ENCODE measurements around the gene SCUBE2. TPM values are rescaled to one million over a fixed set of nuclear protein-coding genes. Genes with fewer than 3 reads are reported as not detected.

The SCUBE2 gene
- total RNA-seq, 4 donors from 2014 or later = 0.24 to 3.6 (median 2.3) TPM

DNA sequence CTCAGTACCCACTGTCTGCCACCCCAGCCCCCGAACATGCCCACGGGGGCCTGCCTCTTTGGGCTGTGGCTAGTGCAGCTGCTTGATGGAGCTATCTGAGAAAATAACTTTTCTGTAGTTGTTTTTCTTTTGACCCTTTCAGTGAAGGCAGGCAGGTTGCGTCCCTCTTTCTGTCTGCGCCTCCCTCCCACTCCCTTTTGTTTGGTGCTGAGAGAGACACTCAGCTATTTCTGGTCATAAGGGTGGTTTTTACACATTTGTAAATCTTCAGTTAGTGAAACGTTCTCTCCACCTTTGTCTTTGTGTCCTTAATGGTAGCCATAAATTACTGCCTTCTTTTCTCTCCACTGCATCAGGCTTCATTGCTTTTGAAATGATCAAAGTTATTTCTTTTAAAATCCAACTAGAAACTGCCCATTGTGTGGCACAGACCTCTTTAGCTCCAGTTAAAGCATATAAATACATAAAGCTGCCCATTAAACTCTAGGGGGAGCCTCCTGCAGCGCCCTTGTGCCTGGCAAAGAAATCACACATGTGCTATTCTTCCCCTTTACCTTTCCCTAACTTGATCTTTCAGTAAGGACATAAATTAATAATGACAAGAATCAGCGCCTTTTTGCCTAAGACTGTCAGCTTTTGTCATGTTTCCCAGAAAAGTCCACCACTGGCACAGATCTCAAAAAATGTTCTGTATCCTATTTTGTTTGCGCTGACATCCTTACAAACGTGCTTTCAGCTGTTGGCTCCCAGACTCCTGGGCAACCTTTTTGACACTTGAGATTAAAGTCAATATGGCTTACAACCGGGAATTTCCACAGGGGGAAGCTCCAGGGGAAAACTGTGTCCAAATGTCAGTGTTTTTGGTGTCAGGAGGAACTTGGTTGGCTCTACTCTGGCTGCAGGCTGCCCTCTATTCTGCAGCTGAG, 1.7 kb upstream of the SCUBE2 start:
- intact Hi-C loops (cut with DNase I; ENCODE audit: low total_unique reads) = no loop called here

DNA sequence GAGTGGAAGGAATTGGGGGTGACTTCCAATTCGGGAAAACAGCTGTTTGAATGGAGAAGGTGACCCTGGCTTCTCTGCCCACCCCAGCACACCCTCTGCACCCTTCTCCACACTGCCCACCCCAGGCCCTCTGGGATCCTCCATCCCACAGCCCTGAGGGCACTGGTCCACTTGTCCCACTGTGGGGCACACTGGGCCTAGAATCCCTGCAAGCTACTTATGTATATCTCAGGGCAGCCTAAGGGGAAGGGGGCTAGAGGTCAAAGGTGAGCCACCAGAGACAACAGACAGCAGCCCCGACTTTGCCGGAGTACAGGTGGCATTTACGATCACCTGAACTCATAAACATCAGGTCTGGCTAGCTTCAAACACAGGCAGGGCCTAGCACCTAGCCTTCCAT, 673 bp upstream of the SCUBE2 start:
- Histone ChIP-seq H3K27ac (no peak overlapping the region), H3K36me3 (no peaks in the 10 kb centered on the region), H3K9me3 (no peaks in the 10 kb centered on the region), H3K4me1 (peaks cover 0 to 5% of the 10 kb centered on the region in 2 donors), H3K4me3 (peak overlapping the region; percentile 29 to 55 (median 46)), H3K27me3 (peaks cover 5 to 17% (median 9%) of the 10 kb centered on the region in 3 donors)
- ATAC-seq (no peak), DNase-seq (no peak)
- TF ChIP-seq POLR2A (IDR thresholded peaks at IDR 0.05) = no peak
- TF ChIP-seq, protein P1, sequence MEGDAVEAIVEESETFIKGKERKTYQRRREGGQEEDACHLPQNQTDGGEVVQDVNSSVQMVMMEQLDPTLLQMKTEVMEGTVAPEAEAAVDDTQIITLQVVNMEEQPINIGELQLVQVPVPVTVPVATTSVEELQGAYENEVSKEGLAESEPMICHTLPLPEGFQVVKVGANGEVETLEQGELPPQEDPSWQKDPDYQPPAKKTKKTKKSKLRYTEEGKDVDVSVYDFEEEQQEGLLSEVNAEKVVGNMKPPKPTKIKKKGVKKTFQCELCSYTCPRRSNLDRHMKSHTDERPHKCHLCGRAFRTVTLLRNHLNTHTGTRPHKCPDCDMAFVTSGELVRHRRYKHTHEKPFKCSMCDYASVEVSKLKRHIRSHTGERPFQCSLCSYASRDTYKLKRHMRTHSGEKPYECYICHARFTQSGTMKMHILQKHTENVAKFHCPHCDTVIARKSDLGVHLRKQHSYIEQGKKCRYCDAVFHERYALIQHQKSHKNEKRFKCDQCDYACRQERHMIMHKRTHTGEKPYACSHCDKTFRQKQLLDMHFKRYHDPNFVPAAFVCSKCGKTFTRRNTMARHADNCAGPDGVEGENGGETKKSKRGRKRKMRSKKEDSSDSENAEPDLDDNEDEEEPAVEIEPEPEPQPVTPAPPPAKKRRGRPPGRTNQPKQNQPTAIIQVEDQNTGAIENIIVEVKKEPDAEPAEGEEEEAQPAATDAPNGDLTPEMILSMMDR (IDR thresholded peaks at IDR 0.05 in 4 of 5, conservative IDR thresholded peaks at IDR 0.05 in 1 of 5) = no peak
- in situ Hi-C loops (cut with MboI; ENCODE audit: low sequenced_read_pairs in 4 of 4) = no loop called here
- intact Hi-C loops (cut with DNase I; ENCODE audit: low total_unique reads) = no loop called here

More for the DNA sequence above, 1.7 kb upstream of the SCUBE2 start:
- Histone ChIP-seq H3K9me3 (no peaks in the 10 kb centered on the region), H3K4me3 (no peak overlapping the region), H3K27ac (no peak overlapping the region), H3K4me1 (peaks cover 0 to 5% of the 10 kb centered on the region in 2 donors), H3K36me3 (no peaks in the 10 kb centered on the region), H3K27me3 (peaks cover 5 to 17% (median 9%) of the 10 kb centered on the region in 3 donors)
- DNase-seq (no peak), ATAC-seq (no peak)
- in situ Hi-C loops (cut with MboI; ENCODE audit: low sequenced_read_pairs in 4 of 4) = no loop called here
- no peak for TF ChIP-seq POLR2A (IDR thresholded peaks at IDR 0.05)
- TF ChIP-seq, protein P1 (IDR thresholded peaks at IDR 0.05 in 4 of 5, conservative IDR thresholded peaks at IDR 0.05 in 1 of 5) = no peak

DNA sequence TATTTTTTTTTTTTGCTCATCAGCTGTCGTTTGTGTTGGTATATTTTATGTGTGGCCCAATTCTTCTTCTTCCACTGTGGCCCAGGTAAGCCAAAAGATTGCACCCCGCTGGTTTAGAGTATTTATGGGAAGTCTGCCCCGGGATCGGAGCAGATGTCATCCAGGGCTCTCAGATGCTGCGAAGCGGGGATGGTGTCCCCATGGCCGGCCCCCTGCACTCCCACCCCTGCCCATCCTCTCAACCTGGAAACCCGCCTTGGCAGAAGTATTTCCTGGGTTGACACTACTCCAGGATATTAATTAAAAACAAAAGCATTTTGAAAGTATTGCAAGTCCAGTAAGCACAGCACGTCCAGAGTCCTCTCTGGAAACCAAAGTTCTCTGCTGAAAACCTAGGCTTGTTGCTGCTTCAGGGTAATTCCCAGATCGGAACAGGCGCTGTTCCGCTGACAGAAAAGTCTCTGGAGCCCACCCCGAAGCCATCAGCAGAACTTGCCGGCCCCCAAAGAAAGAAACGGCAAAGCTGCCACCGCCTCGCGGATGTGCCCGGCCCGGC, 833 bp downstream of the SCUBE2 start:
- Histone ChIP-seq H3K27me3 (peaks cover 5 to 17% (median 9%) of the 10 kb centered on the region in 3 donors), H3K4me3 (peak overlapping the region; percentile 33 to 55 (median 50)), H3K9me3 (no peaks in the 10 kb centered on the region), H3K27ac (no peak overlapping the region), H3K4me1 (peaks cover 0 to 5% of the 10 kb centered on the region in 2 donors), H3K36me3 (no peaks in the 10 kb centered on the region)
- in situ Hi-C loops (cut with MboI; ENCODE audit: low sequenced_read_pairs in 4 of 4) = no loop called here
- TF ChIP-seq, protein P1 (IDR thresholded peaks at IDR 0.05 in 4 of 5, conservative IDR thresholded peaks at IDR 0.05 in 1 of 5) = no peak
- TF ChIP-seq POLR2A (IDR thresholded peaks at IDR 0.05) = no peak
- ATAC-seq = peak in 1 of 2 donors; percentile 35
- no peak for DNase-seq
- intact Hi-C loops (cut with DNase I; ENCODE audit: low total_unique reads) = no loop called here

- Histone ChIP-seq H3K27ac (no peak overlapping the region), H3K4me3 (no peak overlapping the region), H3K4me1 (peaks cover 0 to 5% of the 10 kb centered on the region in 2 donors), H3K27me3 (peaks cover 5 to 17% (median 9%) of the 10 kb centered on the region in 3 donors), H3K36me3 (no peaks in the 10 kb centered on the region), H3K9me3 (no peaks in the 10 kb centered on the region)
- in situ Hi-C loops (cut with MboI; ENCODE audit: low sequenced_read_pairs in 4 of 4) = no loop called here
- ATAC-seq (no peak), DNase-seq (no peak)
- intact Hi-C loops (cut with DNase I; ENCODE audit: low total_unique reads) = no loop called here
- TF ChIP-seq, protein P1 (IDR thresholded peaks at IDR 0.05 in 4 of 5, conservative IDR thresholded peaks at IDR 0.05 in 1 of 5) = no peak
- no peak for TF ChIP-seq POLR2A (IDR thresholded peaks at IDR 0.05)
These were observed 1.8 kb downstream of the SCUBE2 start for GRCh38 chr11:9089636-9090035.
